ENCODE results near the gene FGD2. TPM values are rescaled to one million over a fixed set of nuclear protein-coding genes. Genes with fewer than 3 reads are reported as not detected.

The FGD2 gene
- total RNA-seq, 1 donor from 2014 or later: not detected

- Mint-ChIP-seq H3K4me3 (ENCODE audit: unreplicated experiment) (no peak overlapping the region), H3K36me3 (ENCODE audit: unreplicated experiment) (no peaks in the 10 kb centered on the region), H3K27me3 (ENCODE audit: unreplicated experiment) (peaks cover 4% of the 10 kb centered on the region), H3K9me3 (ENCODE audit: unreplicated experiment) (peaks cover 1% of the 10 kb centered on the region), H3K27ac (ENCODE audit: unreplicated experiment) (no peak overlapping the region), H3K4me1 (ENCODE audit: low read depth, unreplicated experiment) (peaks cover 3% of the 10 kb centered on the region)
- no peak for DNase-seq
- TF ChIP-seq CTCF (IDR thresholded peaks at IDR 0.05; ENCODE audit: partially characterized antibody, unreplicated experiment): no peak
Measured at GRCh38 chr6:37068356-37069270, 63.2 kb downstream of the FGD2 start.

GRCh38 chr6:37069639-37070038, 64.2 kb downstream of the FGD2 start:
- Mint-ChIP-seq H3K27me3 (ENCODE audit: unreplicated experiment) (peaks cover 4% of the 10 kb centered on the region), H3K4me3 (ENCODE audit: unreplicated experiment) (no peak overlapping the region), H3K36me3 (ENCODE audit: unreplicated experiment) (no peaks in the 10 kb centered on the region), H3K4me1 (ENCODE audit: low read depth, unreplicated experiment) (peaks cover 3% of the 10 kb centered on the region), H3K9me3 (ENCODE audit: unreplicated experiment) (peaks cover 1% of the 10 kb centered on the region), H3K27ac (ENCODE audit: unreplicated experiment) (no peak overlapping the region)
- no peak for TF ChIP-seq CTCF (IDR thresholded peaks at IDR 0.05; ENCODE audit: partially characterized antibody, unreplicated experiment)
- DNase-seq: no peak

- H3K4me1 Mint-ChIP-seq (ENCODE audit: low read depth, unreplicated experiment): peaks cover 3% of the 10 kb centered on the region
Measured at GRCh38 chr6:37072526-37072925, 67.1 kb downstream of the FGD2 start.

GRCh38 chr6:37074053-37074827, 68.8 kb downstream of the FGD2 start:
- no peak for TF ChIP-seq CTCF (IDR thresholded peaks at IDR 0.05; ENCODE audit: partially characterized antibody, unreplicated experiment)
- H3K4me3 Mint-ChIP-seq (ENCODE audit: unreplicated experiment): no peak overlapping the region
- peaks cover 1% of the 10 kb centered on the region for H3K9me3 Mint-ChIP-seq (ENCODE audit: unreplicated experiment)
- peak overlapping the region; percentile 20 for H3K27ac Mint-ChIP-seq (ENCODE audit: unreplicated experiment)
- peaks cover 3% of the 10 kb centered on the region for H3K4me1 Mint-ChIP-seq (ENCODE audit: low read depth, unreplicated experiment)
- DNase-seq: peak; percentile 40
- H3K27me3 Mint-ChIP-seq (ENCODE audit: unreplicated experiment): peaks cover 4% of the 10 kb centered on the region
- no peaks in the 10 kb centered on the region for H3K36me3 Mint-ChIP-seq (ENCODE audit: unreplicated experiment)

More at GRCh38 chr6:37072526-37072925, 67.1 kb downstream of the FGD2 start:
- no peak for DNase-seq
- no peak for TF ChIP-seq CTCF (IDR thresholded peaks at IDR 0.05; ENCODE audit: partially characterized antibody, unreplicated experiment)
- Mint-ChIP-seq H3K9me3 (ENCODE audit: unreplicated experiment) (peaks cover 1% of the 10 kb centered on the region), H3K4me3 (ENCODE audit: unreplicated experiment) (no peak overlapping the region), H3K36me3 (ENCODE audit: unreplicated experiment) (no peaks in the 10 kb centered on the region), H3K27ac (ENCODE audit: unreplicated experiment) (no peak overlapping the region), H3K27me3 (ENCODE audit: unreplicated experiment) (peaks cover 4% of the 10 kb centered on the region)

All from glutamatergic neuron (in vitro differentiated cells).